ENCODE results near the gene AGBL5. TPM values are rescaled to one million over a fixed set of nuclear protein-coding genes. Genes with fewer than 3 reads are reported as not detected.

Gene AGBL5
- total and polyA plus RNA-seq, 9 of the 15 experiments (the other 6 are each of a cell fraction or from before 2014, with no cell fraction given) = 3.3 to 52.7 (median 26.2) TPM

- peak; percentile 36; the same call in 1 of the 2 replicates for TF ChIP-seq REST (IDR thresholded peaks at IDR 0.05; ENCODE audit: borderline replicate concordance)
- TF ChIP-seq REST (CRISPR knock-in tag; IDR thresholded peaks at IDR 0.05; ENCODE audit: low read depth) = no peak
- no peak for TF ChIP-seq POLR2H (tag; IDR thresholded peaks at IDR 0.05; ENCODE audit: low read depth)
- TF ChIP-seq ZEB2 (IDR thresholded peaks at IDR 0.05) = 0 out of 2 replicates have a peak, but pooled peaks have one; percentile 38
- TF ChIP-seq LCOR (CRISPR knock-in tag; IDR thresholded peaks at IDR 0.05) = 0 out of 2 replicates have a peak, but pooled peaks have one; percentile 54
- TF ChIP-seq BRD4 (IDR thresholded peaks at IDR 0.05) = no peak
- TF ChIP-seq ZNF174 (CRISPR knock-in tag; IDR thresholded peaks at IDR 0.05) = no peak
- TF ChIP-seq ZBTB11 (CRISPR knock-in tag; IDR thresholded peaks at IDR 0.05) = peak in 1 of 3 experiments; percentile 82; a peak in 2 of 6 replicates
- no peak for TF ChIP-seq TAF9B (IDR thresholded peaks at IDR 0.05; ENCODE audit: partially characterized antibody)
- peak; percentile 97 for TF ChIP-seq MYC (IDR thresholded peaks at IDR 0.05; ENCODE audit: low read depth, low read length)
- peak; percentile 84 for TF ChIP-seq MYC (CRISPR knock-in tag; IDR thresholded peaks at IDR 0.05; ENCODE audit: borderline replicate concordance, low read depth)
- 0 out of 2 replicates have a peak, but pooled peaks have one; percentile 48 for TF ChIP-seq STAT6 (CRISPR knock-in tag; IDR thresholded peaks at IDR 0.05)
Observed at GRCh38 chr2:27092696-27093429, 41.4 kb downstream of the AGBL5 start (continued).
